Measurements from ENCODE around the gene TNNI3K. TPM values are rescaled to one million over a fixed set of nuclear protein-coding genes. Genes with fewer than 3 reads are reported as not detected.

The TNNI3K gene
- polyA plus RNA-seq, 1 donor (not counting 4 experiments of a cell fraction or from before 2014, with no cell fraction given): 0.41 TPM

GRCh38 chr1:74363220-74363619 is 128.0 kb downstream of the TNNI3K start:
- FAIRE-seq: no peak
- H3K4me2 ChIP-seq (ENCODE audit: control insufficient read depth, extremely low read depth, insufficient read depth, low read depth, low read length): no peak overlapping the region
- H3K9ac ChIP-seq (ENCODE audit: control insufficient read depth, extremely low read depth, insufficient read depth, low read length): no peak overlapping the region
- no peaks in the 10 kb centered on the region for H4K20me1 ChIP-seq (ENCODE audit: control insufficient read depth, extremely low read depth, insufficient read depth, low read length)
- H3K4me3 ChIP-seq (ENCODE audit: control insufficient read depth in 2 of 3, extremely low read depth in 1 of 3, insufficient read depth in 2 of 3, low read depth in 1 of 3, low read length in 3 of 3): no peak overlapping the region
- no peaks in the 10 kb centered on the region for H3K27me3 ChIP-seq (ENCODE audit: control insufficient read depth, extremely low read depth, insufficient read depth, low read length)
- no peaks in the 10 kb centered on the region for H3K36me3 ChIP-seq (ENCODE audit: control insufficient read depth in 2 of 2, extremely low read depth in 1 of 2, insufficient read depth in 2 of 2, low read length in 2 of 2)
- no peak overlapping the region for H3K27ac ChIP-seq (ENCODE audit: control insufficient read depth, insufficient read depth, low read length)
- H3K79me2 ChIP-seq (ENCODE audit: control insufficient read depth, insufficient read depth, low read length): no peaks in the 10 kb centered on the region
- DNase-seq (ENCODE audit: low read depth, low spot score): no peak
- H3K9me1 ChIP-seq (ENCODE audit: control insufficient read depth, extremely low read depth, insufficient read depth, low read length): no peaks in the 10 kb centered on the region
- H3K4me1 ChIP-seq (ENCODE audit: control insufficient read depth, extremely low read depth, insufficient read depth, low read length): no peaks in the 10 kb centered on the region
- TF ChIP-seq EZH2 (IDR thresholded peaks at IDR 0.05; ENCODE audit: low read length): no peak
- TF ChIP-seq, protein P1, sequence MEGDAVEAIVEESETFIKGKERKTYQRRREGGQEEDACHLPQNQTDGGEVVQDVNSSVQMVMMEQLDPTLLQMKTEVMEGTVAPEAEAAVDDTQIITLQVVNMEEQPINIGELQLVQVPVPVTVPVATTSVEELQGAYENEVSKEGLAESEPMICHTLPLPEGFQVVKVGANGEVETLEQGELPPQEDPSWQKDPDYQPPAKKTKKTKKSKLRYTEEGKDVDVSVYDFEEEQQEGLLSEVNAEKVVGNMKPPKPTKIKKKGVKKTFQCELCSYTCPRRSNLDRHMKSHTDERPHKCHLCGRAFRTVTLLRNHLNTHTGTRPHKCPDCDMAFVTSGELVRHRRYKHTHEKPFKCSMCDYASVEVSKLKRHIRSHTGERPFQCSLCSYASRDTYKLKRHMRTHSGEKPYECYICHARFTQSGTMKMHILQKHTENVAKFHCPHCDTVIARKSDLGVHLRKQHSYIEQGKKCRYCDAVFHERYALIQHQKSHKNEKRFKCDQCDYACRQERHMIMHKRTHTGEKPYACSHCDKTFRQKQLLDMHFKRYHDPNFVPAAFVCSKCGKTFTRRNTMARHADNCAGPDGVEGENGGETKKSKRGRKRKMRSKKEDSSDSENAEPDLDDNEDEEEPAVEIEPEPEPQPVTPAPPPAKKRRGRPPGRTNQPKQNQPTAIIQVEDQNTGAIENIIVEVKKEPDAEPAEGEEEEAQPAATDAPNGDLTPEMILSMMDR (optimal IDR thresholded peaks at IDR 0.05 in 1 of 3, IDR thresholded peaks at IDR 0.05 in 1 of 3, conservative IDR thresholded peaks at IDR 0.05 in 1 of 3; ENCODE audit: extremely low read depth in 1 of 3, insufficient read depth in 2 of 3, low read length in 3 of 3): no peak
- H2AFZ ChIP-seq (ENCODE audit: control insufficient read depth, low read length): no peak overlapping the region
- dilution Hi-C loops (cut with MboI; ENCODE audit: extremely low pct_ligation_motif_present, low sequenced_read_pairs): no loop called here
- H3K9me3 ChIP-seq (ENCODE audit: control insufficient read depth, low read depth, low read length): no peaks in the 10 kb centered on the region

- Histone ChIP-seq H3K4me3 (ENCODE audit: control insufficient read depth in 2 of 3, extremely low read depth in 1 of 3, insufficient read depth in 2 of 3, low read depth in 1 of 3, low read length in 3 of 3) (no peak overlapping the region), H3K27me3 (ENCODE audit: control insufficient read depth, extremely low read depth, insufficient read depth, low read length) (no peaks in the 10 kb centered on the region), H3K4me1 (ENCODE audit: control insufficient read depth, extremely low read depth, insufficient read depth, low read length) (no peaks in the 10 kb centered on the region), H3K79me2 (ENCODE audit: control insufficient read depth, insufficient read depth, low read length) (no peaks in the 10 kb centered on the region), H3K9ac (ENCODE audit: control insufficient read depth, extremely low read depth, insufficient read depth, low read length) (no peak overlapping the region), H4K20me1 (ENCODE audit: control insufficient read depth, extremely low read depth, insufficient read depth, low read length) (no peaks in the 10 kb centered on the region), H3K9me3 (ENCODE audit: control insufficient read depth, low read depth, low read length) (no peaks in the 10 kb centered on the region), H2AFZ (ENCODE audit: control insufficient read depth, low read length) (no peak overlapping the region), H3K27ac (ENCODE audit: control insufficient read depth, insufficient read depth, low read length) (no peak overlapping the region), H3K36me3 (ENCODE audit: control insufficient read depth in 2 of 2, extremely low read depth in 1 of 2, insufficient read depth in 2 of 2, low read length in 2 of 2) (no peaks in the 10 kb centered on the region), H3K9me1 (ENCODE audit: control insufficient read depth, extremely low read depth, insufficient read depth, low read length) (no peaks in the 10 kb centered on the region), H3K4me2 (ENCODE audit: control insufficient read depth, extremely low read depth, insufficient read depth, low read depth, low read length) (no peak overlapping the region)
- FAIRE-seq: no peak
- no peak for TF ChIP-seq EZH2 (IDR thresholded peaks at IDR 0.05; ENCODE audit: low read length)
- TF ChIP-seq, protein P1 (optimal IDR thresholded peaks at IDR 0.05 in 1 of 3, IDR thresholded peaks at IDR 0.05 in 1 of 3, conservative IDR thresholded peaks at IDR 0.05 in 1 of 3; ENCODE audit: extremely low read depth in 1 of 3, insufficient read depth in 2 of 3, low read length in 3 of 3): no peak
- no peak for DNase-seq (ENCODE audit: low read depth, low spot score)
- dilution Hi-C loops (cut with MboI; ENCODE audit: extremely low pct_ligation_motif_present, low sequenced_read_pairs): no loop called here
Measured at GRCh38 chr1:74367175-74367813, 132.1 kb downstream of the TNNI3K start.
